SU-DHL-6 (cell line): ENCODE results near the gene CTLA4.

Experiments used
- H2AFZ ChIP-seq: fragments of 200-600 bp; sonication (generic); 2 replicates; pipeline ENCODE4 v1.6.1; 2014; ENCODE audit warnings: low read depth, mild to moderate bottlenecking, moderate library complexity, mixed read lengths, antibody characterized with exemption, low read length; ENCODE audit not compliant: severe bottlenecking
- H3F3A ChIP-seq: fragments of 200-600 bp; shearing (Covaris generic); 2 replicates; pipeline ENCODE4 v1.6.0; 2016; ENCODE audit warnings: antibody characterized with exemption, mild to moderate bottlenecking; ENCODE audit not compliant: insufficient read depth
- H3K27ac ChIP-seq: fragments of 200-600 bp; sonication (generic); 2 replicates; pipeline ENCODE4 v1.5.1; 2016; ENCODE audit warnings: low read depth, mild to moderate bottlenecking, low read length, moderate library complexity, mixed read lengths
- H3K27me3 ChIP-seq: fragments of 200-600 bp; sonication (generic), shearing (Covaris generic); 2 replicates; pipeline ENCODE4 v1.6.0; 2014; ENCODE audit warnings: mild to moderate bottlenecking, low read length
- H3K36me3 ChIP-seq: fragments of 200-600 bp; sonication (generic); 2 replicates; pipeline ENCODE4 v1.6.1; 2014; ENCODE audit warnings: mild to moderate bottlenecking, low read length, mixed read lengths
- H3K4me2 ChIP-seq: fragments of 300-600, 200-600 bp; shearing (Covaris generic), sonication (generic); 2 replicates; pipeline ENCODE4 v1.6.0; 2014; ENCODE audit warnings: low read length, low read depth, mild to moderate bottlenecking; ENCODE audit not compliant: poor library complexity, severe bottlenecking
- H3K4me3 ChIP-seq: fragments of 200-600 bp; sonication (generic); 2 replicates; pipeline ENCODE4 v1.5.1; 2014; ENCODE audit warnings: antibody characterized with exemption, low read length, mild to moderate bottlenecking, mixed read lengths; ENCODE audit not compliant: insufficient read depth, poor library complexity, severe bottlenecking
- H3K79me2 ChIP-seq: fragments of 200-600 bp; sonication (generic); 2 replicates; pipeline ENCODE4 v1.6.1; 2014; ENCODE audit warnings: mild to moderate bottlenecking, low read length, moderate library complexity; ENCODE audit not compliant: insufficient read depth
- H3K9ac ChIP-seq: fragments of 200-600 bp; sonication (generic); 2 replicates; pipeline ENCODE4 v1.7.0; 2014; ENCODE audit warnings: mild to moderate bottlenecking, low read length
- H3K9me2 ChIP-seq: fragments of 200-600 bp; sonication (generic); replicated peaks from 2 replicates; pipeline ENCODE4 v1.6.1; 2014; ENCODE audit warnings: low read length; ENCODE audit not compliant: insufficient read depth
- H3K9me3 ChIP-seq: fragments of 200-600 bp; sonication (generic); 2 replicates; pipeline ENCODE4 v1.6.1; 2014; ENCODE audit warnings: low read length, mixed read lengths; ENCODE audit not compliant: insufficient read depth
- H4K20me1 ChIP-seq: fragments of 200-600 bp; sonication (generic); 2 replicates; pipeline ENCODE4 v1.6.1; 2014; ENCODE audit warnings: low read depth, mild to moderate bottlenecking, antibody characterized with exemption, low read length, moderate library complexity, mixed read lengths
- CTCF ChIP-seq: fragments of 200-600 bp; sonication (generic); IDR thresholded peaks from one replicate; pipeline ENCODE4 v1.5.1; 2017; ENCODE audit warnings: antibody characterized with exemption, mild to moderate bottlenecking, low read length, moderate library complexity; ENCODE audit not compliant: insufficient read depth, poor library complexity, severe bottlenecking
- EZH2phosphoT487 ChIP-seq: fragments of 200-600 bp; sonication (generic), shearing (Covaris generic); conservative IDR thresholded peaks from 2 replicates; pipeline ENCODE4 v1.6.1; 2018; ENCODE audit warnings: mild to moderate bottlenecking, antibody characterized with exemption, low read length, moderate library complexity, mixed read lengths

The CTLA4 gene

GRCh38 chr2:203916756-203917155, 49.2 kb downstream of the CTLA4 start:
- H3K9me2 ChIP-seq: no peaks in the 10 kb centered on the region
- H3K9ac ChIP-seq: no peak overlapping the region
- no peak overlapping the region for H3K27ac ChIP-seq
- H3K27me3 ChIP-seq: no peaks in the 10 kb centered on the region
- H3K36me3 ChIP-seq: no peaks in the 10 kb centered on the region
- H3F3A ChIP-seq: no peaks in the 10 kb centered on the region; the same call in 1 of the 2 replicates
- H3K4me2 ChIP-seq: no peak overlapping the region
- H3K79me2 ChIP-seq: no peaks in the 10 kb centered on the region
- TF ChIP-seq EZH2phosphoT487 (no peak), CTCF (no peak)
- no peaks in the 10 kb centered on the region for H3K9me3 ChIP-seq
- no peak overlapping the region for H2AFZ ChIP-seq
- H4K20me1 ChIP-seq: no peaks in the 10 kb centered on the region
- no peak overlapping the region for H3K4me3 ChIP-seq

DNA sequence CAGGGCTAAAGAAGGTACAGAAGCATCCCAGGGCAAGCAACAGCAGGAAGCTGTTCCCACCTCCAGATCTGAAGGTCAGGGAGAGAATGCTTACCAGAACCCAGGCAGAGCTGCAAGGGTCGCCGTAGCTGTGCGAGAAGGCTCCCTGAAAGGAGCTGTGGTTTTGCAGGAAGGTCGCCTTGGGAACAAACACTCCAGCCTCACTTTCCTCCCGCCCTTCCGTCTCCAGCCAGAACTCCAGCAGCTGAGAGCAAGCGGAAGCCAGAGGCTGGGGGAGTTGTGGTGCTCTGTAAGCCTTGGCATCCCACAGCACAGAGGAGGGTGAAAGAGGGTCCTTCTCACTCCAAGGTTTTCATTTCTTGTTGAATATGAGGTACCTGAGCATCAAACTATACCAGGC, 50.7 kb downstream of the CTLA4 start:
- Histone ChIP-seq H3K4me2 (no peak overlapping the region), H3K9me2 (no peaks in the 10 kb centered on the region), H3K36me3 (no peaks in the 10 kb centered on the region), H3K79me2 (no peaks in the 10 kb centered on the region), H3K9me3 (no peaks in the 10 kb centered on the region), H3K4me3 (no peak overlapping the region), H2AFZ (no peak overlapping the region), H4K20me1 (no peaks in the 10 kb centered on the region), H3K9ac (no peak overlapping the region), H3K27me3 (no peaks in the 10 kb centered on the region), H3F3A (no peaks in the 10 kb centered on the region; the same call in 1 of the 2 replicates), H3K27ac (no peak overlapping the region)
- TF ChIP-seq EZH2phosphoT487 (no peak), CTCF (no peak)

- H3F3A ChIP-seq: no peaks in the 10 kb centered on the region; the same call in 1 of the 2 replicates
These were observed 51.3 kb downstream of the CTLA4 start for GRCh38 chr2:203918839-203919238.

More at GRCh38 chr2:203918839-203919238, 51.3 kb downstream of the CTLA4 start:
- no peaks in the 10 kb centered on the region for H3K79me2 ChIP-seq
- TF ChIP-seq CTCF: no peak
- no peak for TF ChIP-seq EZH2phosphoT487
- no peak overlapping the region for H3K4me2 ChIP-seq
- no peak overlapping the region for H3K9ac ChIP-seq
- H3K9me2 ChIP-seq: no peaks in the 10 kb centered on the region
- H4K20me1 ChIP-seq: no peaks in the 10 kb centered on the region
- H3K36me3 ChIP-seq: no peaks in the 10 kb centered on the region
- no peak overlapping the region for H3K4me3 ChIP-seq
- no peaks in the 10 kb centered on the region for H3K9me3 ChIP-seq
- H3K27me3 ChIP-seq: no peaks in the 10 kb centered on the region
- H2AFZ ChIP-seq: no peak overlapping the region
- H3K27ac ChIP-seq: no peak overlapping the region
